Measurements from ENCODE around the gene LILRB1.

GRCh38 chr19:54665530-54665929 lies 35.2 kb downstream of the LILRB1 start:
- TF ChIP-seq, protein P1, sequence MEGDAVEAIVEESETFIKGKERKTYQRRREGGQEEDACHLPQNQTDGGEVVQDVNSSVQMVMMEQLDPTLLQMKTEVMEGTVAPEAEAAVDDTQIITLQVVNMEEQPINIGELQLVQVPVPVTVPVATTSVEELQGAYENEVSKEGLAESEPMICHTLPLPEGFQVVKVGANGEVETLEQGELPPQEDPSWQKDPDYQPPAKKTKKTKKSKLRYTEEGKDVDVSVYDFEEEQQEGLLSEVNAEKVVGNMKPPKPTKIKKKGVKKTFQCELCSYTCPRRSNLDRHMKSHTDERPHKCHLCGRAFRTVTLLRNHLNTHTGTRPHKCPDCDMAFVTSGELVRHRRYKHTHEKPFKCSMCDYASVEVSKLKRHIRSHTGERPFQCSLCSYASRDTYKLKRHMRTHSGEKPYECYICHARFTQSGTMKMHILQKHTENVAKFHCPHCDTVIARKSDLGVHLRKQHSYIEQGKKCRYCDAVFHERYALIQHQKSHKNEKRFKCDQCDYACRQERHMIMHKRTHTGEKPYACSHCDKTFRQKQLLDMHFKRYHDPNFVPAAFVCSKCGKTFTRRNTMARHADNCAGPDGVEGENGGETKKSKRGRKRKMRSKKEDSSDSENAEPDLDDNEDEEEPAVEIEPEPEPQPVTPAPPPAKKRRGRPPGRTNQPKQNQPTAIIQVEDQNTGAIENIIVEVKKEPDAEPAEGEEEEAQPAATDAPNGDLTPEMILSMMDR (conservative IDR thresholded peaks at IDR 0.05; ENCODE audit: low read depth, low read length) = no peak
- TF ChIP-seq EZH2 (IDR thresholded peaks at IDR 0.05; ENCODE audit: low read length, unreplicated experiment) (no peak), EZH2phosphoT487 (IDR thresholded peaks at IDR 0.05; ENCODE audit: borderline replicate concordance, low read length) (no peak)
